Measurements from ENCODE around the gene HNRNPK.

The HNRNPK gene

GRCh38 chr9:83933790-83934189 is 46.2 kb downstream of the HNRNPK start:
- no peak for TF ChIP-seq GATA3 (IDR thresholded peaks at IDR 0.05; ENCODE audit: low read depth, low read length)
- TF ChIP-seq GATA2 (IDR thresholded peaks at IDR 0.05; ENCODE audit: low read depth, low read length) = no peak

- no peak for TF ChIP-seq GATA2 (IDR thresholded peaks at IDR 0.05; ENCODE audit: low read depth, low read length)
- no peak for TF ChIP-seq GATA3 (IDR thresholded peaks at IDR 0.05; ENCODE audit: low read depth, low read length)
Observed at GRCh38 chr9:83932851-83933250, 47.2 kb downstream of the HNRNPK start.

GRCh38 chr9:83932011-83932410 is 48.0 kb downstream of the HNRNPK start:
- TF ChIP-seq GATA2 (IDR thresholded peaks at IDR 0.05; ENCODE audit: low read depth, low read length) = no peak
- TF ChIP-seq GATA3 (IDR thresholded peaks at IDR 0.05; ENCODE audit: low read depth, low read length) = no peak

- TF ChIP-seq GATA2 (IDR thresholded peaks at IDR 0.05; ENCODE audit: low read depth, low read length) (no peak), GATA3 (IDR thresholded peaks at IDR 0.05; ENCODE audit: low read depth, low read length) (no peak)
Observed at GRCh38 chr9:83930881-83931280, 49.1 kb downstream of the HNRNPK start.

GRCh38 chr9:83927591-83927990 is 52.4 kb downstream of the HNRNPK start:
- TF ChIP-seq GATA2 (IDR thresholded peaks at IDR 0.05; ENCODE audit: low read depth, low read length) (no peak), GATA3 (IDR thresholded peaks at IDR 0.05; ENCODE audit: low read depth, low read length) (no peak)

GRCh38 chr9:83920927-83921707 is 58.9 kb downstream of the HNRNPK start, which contains the start of gene KIF27:
Gene KIF27, minus strand, starts transcription at chr9:83921432. Its CDS starts 5,841 bp downstream, at chr9:83915591.
- TF ChIP-seq GATA2 (IDR thresholded peaks at IDR 0.05; ENCODE audit: low read depth, low read length) (no peak), GATA3 (IDR thresholded peaks at IDR 0.05; ENCODE audit: low read depth, low read length) (no peak)

- TF ChIP-seq GATA2 (IDR thresholded peaks at IDR 0.05; ENCODE audit: low read depth, low read length) (no peak), GATA3 (IDR thresholded peaks at IDR 0.05; ENCODE audit: low read depth, low read length) (no peak)
Observed at GRCh38 chr9:83920469-83920926, 59.5 kb downstream of the HNRNPK start.

GRCh38 chr9:83919111-83919510 is 60.9 kb downstream of the HNRNPK start:
- TF ChIP-seq GATA3 (IDR thresholded peaks at IDR 0.05; ENCODE audit: low read depth, low read length) (no peak), GATA2 (IDR thresholded peaks at IDR 0.05; ENCODE audit: low read depth, low read length) (no peak)

All from SH-SY5Y (cell line).